ENCODE results near the gene PRL. TPM values are rescaled to one million over a fixed set of nuclear protein-coding genes. Genes with fewer than 3 reads are reported as not detected.

PRL gene
- total RNA-seq, 4 donors from 2014 or later = 0.33 TPM; not detected in 3

DNA sequence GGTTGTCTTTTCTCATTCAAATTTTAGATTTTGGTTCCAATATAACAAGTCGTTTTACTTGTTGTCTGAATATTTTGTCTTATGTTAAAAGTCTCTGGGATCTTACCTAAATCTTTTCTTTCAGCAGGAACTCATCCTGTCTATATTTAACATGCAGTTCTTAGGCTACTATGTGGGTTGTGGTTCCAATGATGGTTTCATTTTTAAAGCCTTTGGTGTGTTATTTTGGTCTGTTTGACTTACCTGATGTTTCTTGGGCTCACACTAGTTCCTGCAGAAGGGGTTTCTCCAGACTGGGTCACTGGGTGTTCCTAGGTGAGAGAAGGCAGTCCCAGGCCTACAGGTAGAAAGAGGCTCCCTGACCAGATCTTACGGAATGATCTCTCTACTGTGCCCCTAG is 17.4 kb downstream of the PRL start:
- intact Hi-C loops (cut with DNase I) = no loop called here
- 96% methylated on average over 2 of the region's 2 CpGs for WGBS
- TF ChIP-seq, protein P1, sequence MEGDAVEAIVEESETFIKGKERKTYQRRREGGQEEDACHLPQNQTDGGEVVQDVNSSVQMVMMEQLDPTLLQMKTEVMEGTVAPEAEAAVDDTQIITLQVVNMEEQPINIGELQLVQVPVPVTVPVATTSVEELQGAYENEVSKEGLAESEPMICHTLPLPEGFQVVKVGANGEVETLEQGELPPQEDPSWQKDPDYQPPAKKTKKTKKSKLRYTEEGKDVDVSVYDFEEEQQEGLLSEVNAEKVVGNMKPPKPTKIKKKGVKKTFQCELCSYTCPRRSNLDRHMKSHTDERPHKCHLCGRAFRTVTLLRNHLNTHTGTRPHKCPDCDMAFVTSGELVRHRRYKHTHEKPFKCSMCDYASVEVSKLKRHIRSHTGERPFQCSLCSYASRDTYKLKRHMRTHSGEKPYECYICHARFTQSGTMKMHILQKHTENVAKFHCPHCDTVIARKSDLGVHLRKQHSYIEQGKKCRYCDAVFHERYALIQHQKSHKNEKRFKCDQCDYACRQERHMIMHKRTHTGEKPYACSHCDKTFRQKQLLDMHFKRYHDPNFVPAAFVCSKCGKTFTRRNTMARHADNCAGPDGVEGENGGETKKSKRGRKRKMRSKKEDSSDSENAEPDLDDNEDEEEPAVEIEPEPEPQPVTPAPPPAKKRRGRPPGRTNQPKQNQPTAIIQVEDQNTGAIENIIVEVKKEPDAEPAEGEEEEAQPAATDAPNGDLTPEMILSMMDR (IDR thresholded peaks at IDR 0.05) = no peak
- TF ChIP-seq POLR2A (IDR thresholded peaks at IDR 0.05; ENCODE audit: low read depth) = no peak

DNA sequence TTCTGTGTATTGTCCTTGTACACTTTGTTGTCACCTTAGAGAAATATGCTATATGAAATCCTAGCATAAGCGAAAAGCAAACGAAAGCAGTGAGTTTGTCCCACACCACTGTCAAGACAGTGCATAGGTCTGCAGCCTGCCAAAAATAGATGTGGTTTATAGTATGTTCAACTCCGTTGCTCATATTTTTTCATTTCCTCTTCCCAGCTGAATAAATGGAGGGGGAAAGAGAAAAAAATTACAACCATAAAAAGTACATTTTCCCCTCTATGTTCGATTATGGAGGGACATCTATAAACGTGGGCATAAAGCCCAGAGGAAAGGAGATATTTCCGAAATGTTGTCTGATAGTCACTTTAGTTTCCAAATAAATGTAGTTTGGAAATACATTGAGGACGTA is 25.8 kb downstream of the PRL start:
- Histone ChIP-seq H3K27ac (replicated peaks in 1 of 4) (no peak overlapping the region), H3K9me3 (no peaks in the 10 kb centered on the region), H3K36me3 (no peaks in the 10 kb centered on the region), H3K4me3 (no peak overlapping the region), H3K4me1 (peaks cover 0 to 22% (median 5%) of the 10 kb centered on the region in 4 donors), H3K27me3 (no peaks in the 10 kb centered on the region)
- intact Hi-C loops (cut with DNase I) = no loop called here
- DNase-seq (ENCODE audit: extremely low spot score) = no peak
- TF ChIP-seq POLR2A (IDR thresholded peaks at IDR 0.05; ENCODE audit: low read depth) (no peak), EP300 (IDR thresholded peaks at IDR 0.05) (no peak), POLR2AphosphoS5 (IDR thresholded peaks at IDR 0.05) (no peak)
- TF ChIP-seq, protein P1 (IDR thresholded peaks at IDR 0.05) = no peak
- WGBS = 49% methylated on average over 7 of the region's 7 CpGs

More for the DNA sequence above, 17.4 kb downstream of the PRL start:
- Histone ChIP-seq H3K36me3 (no peaks in the 10 kb centered on the region), H3K4me1 (no peaks in the 10 kb centered on the region), H3K27me3 (no peaks in the 10 kb centered on the region), H3K4me3 (no peak overlapping the region), H3K9me3 (no peaks in the 10 kb centered on the region), H3K27ac (replicated peaks in 1 of 4) (no peak overlapping the region)
- no peak for DNase-seq (ENCODE audit: extremely low spot score)

- WGBS = 93% methylated on average over 2 of the region's 2 CpGs
Observed at GRCh38 chr6:22263748-22264147, 33.1 kb downstream of the PRL start.

DNA sequence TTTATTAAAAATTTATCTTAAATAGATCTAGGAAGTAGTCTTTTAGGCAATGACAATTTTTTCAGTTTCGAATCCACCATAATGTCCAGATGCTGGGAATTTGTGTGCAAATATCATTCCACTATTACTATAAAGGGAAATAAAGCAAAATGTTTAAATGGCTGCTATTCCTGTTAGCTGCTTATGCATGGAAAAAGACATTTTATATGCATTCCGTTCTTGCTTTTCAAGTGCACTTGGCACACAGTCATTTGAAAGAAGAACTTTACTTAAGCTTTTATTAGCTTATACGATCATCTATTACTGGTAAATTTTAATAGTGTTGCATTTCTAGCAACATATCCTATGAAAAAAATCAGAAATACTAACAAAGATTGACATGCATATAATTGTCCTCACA is 42.0 kb downstream of the PRL start:
- Histone ChIP-seq H3K4me1 (peaks cover 0 to 5% (median 0%) of the 10 kb centered on the region in 4 donors), H3K27me3 (no peaks in the 10 kb centered on the region), H3K9me3 (peaks cover 0 to 5% (median 0%) of the 10 kb centered on the region in 4 donors), H3K27ac (replicated peaks in 1 of 4) (no peak overlapping the region), H3K36me3 (no peaks in the 10 kb centered on the region), H3K4me3 (no peak overlapping the region)
- intact Hi-C loops (cut with DNase I) = no loop called here
- no peak for DNase-seq (ENCODE audit: extremely low spot score)
- TF ChIP-seq EP300 (IDR thresholded peaks at IDR 0.05) (no peak), POLR2AphosphoS5 (IDR thresholded peaks at IDR 0.05) (no peak)
- TF ChIP-seq, protein P1 (IDR thresholded peaks at IDR 0.05) = no peak
- WGBS = 75% methylated on average over 3 of the region's 3 CpGs

More at GRCh38 chr6:22263748-22264147, 33.1 kb downstream of the PRL start:
- H3K9me3 ChIP-seq = no peaks in the 10 kb centered on the region
- no peak overlapping the region for H3K4me3 ChIP-seq
- H3K36me3 ChIP-seq = no peaks in the 10 kb centered on the region
- intact Hi-C loops (cut with DNase I) = no loop called here
- TF ChIP-seq EP300 (IDR thresholded peaks at IDR 0.05) (no peak), POLR2A (IDR thresholded peaks at IDR 0.05; ENCODE audit: low read depth) (no peak), POLR2AphosphoS5 (IDR thresholded peaks at IDR 0.05) (no peak)
- TF ChIP-seq, protein P1 (IDR thresholded peaks at IDR 0.05) = no peak
- no peak overlapping the region for H3K27ac ChIP-seq (replicated peaks in 1 of 4)
- H3K27me3 ChIP-seq = no peaks in the 10 kb centered on the region
- peaks cover 0 to 3% (median 1%) of the 10 kb centered on the region in 4 donors for H3K4me1 ChIP-seq
- no peak for DNase-seq (ENCODE audit: extremely low spot score)

GRCh38 chr6:22253955-22254655 is 42.7 kb downstream of the PRL start:
- Histone ChIP-seq H3K27me3 (no peaks in the 10 kb centered on the region), H3K36me3 (no peaks in the 10 kb centered on the region), H3K27ac (replicated peaks in 1 of 4) (no peak overlapping the region), H3K4me1 (peaks cover 0 to 5% (median 0%) of the 10 kb centered on the region in 4 donors), H3K4me3 (no peak overlapping the region), H3K9me3 (peaks cover 0 to 5% (median 0%) of the 10 kb centered on the region in 4 donors)
- intact Hi-C loops (cut with DNase I) = no loop called here
- DNase-seq (ENCODE audit: extremely low spot score) = no peak
- TF ChIP-seq EP300 (IDR thresholded peaks at IDR 0.05) = no peak
- TF ChIP-seq, protein P1 (IDR thresholded peaks at IDR 0.05) = no peak
- no peak for TF ChIP-seq POLR2AphosphoS5 (IDR thresholded peaks at IDR 0.05)
- TF ChIP-seq POLR2A (IDR thresholded peaks at IDR 0.05; ENCODE audit: low read depth) = no peak
- 90% methylated on average over 1 of the region's 1 CpG for WGBS
